HG03066 (cell line): ENCODE results near the gene KAT2A.

ENCODE experiments used
- ATAC-seq: cut with Tn5 transposase; IDR thresholded peaks from one replicate; pipeline ENCODE4 v1.9.1; 2021; ENCODE audit warnings: low read depth; ENCODE audit not compliant: unreplicated experiment

Gene KAT2A

DNA sequence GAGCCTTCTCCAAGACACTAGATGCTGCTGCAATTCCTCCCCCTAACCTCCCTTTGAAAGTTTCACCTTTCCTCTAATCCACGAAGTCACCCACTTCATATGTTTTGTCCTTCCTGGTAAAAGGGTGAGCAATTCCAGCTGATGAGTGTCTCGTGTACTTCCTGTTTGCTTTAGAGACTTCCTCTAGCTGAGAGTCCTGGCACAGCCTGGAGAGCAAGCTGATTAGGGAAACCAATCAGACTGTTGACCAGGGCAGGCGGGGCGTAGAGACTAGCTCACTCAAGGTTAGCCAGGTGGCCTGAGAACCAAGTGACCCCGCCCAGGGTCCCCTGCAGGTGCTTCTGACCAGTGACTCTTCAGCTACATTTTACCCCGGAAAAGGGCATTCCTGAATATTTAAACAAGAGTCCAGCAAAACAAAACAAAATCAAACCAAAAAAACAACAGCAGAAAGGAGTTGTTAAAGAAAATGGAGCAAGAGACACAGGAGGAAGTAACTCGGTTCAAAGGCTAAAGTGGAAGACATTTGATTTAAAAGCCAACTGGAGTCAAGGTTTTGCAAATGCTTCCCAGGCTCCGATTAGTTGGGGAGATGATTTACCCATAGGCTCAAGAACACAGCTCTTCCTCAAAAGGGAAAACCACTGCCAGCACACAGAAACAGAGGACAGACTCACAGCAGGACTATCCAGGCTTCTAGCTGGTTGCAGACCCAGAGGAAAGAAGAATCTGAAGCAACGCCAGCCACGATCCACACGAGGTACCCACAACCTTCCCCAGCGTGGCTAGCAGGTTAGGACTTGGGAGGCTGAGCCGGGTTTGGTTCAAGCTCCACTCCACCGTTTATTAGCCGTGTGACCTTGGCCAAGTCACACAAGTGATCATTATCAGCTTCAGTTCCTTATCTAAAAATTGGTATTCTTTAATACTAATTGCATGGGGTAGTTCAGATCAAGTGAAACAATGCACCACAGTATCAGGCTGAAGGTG, 14.8 kb upstream of the KAT2A start:
- ATAC-seq = no peak

GRCh38 chr17:42135151-42135550, 14.0 kb upstream of the KAT2A start:
- ATAC-seq = no peak

- peak; percentile 63 for ATAC-seq
Measured at GRCh38 chr17:42133461-42134041, 12.4 kb upstream of the KAT2A start.

GRCh38 chr17:42132941-42133340, 11.8 kb upstream of the KAT2A start:
- ATAC-seq = peak; percentile 40

GRCh38 chr17:42131981-42132432, 10.8 kb upstream of the KAT2A start:
- ATAC-seq = no peak

DNA sequence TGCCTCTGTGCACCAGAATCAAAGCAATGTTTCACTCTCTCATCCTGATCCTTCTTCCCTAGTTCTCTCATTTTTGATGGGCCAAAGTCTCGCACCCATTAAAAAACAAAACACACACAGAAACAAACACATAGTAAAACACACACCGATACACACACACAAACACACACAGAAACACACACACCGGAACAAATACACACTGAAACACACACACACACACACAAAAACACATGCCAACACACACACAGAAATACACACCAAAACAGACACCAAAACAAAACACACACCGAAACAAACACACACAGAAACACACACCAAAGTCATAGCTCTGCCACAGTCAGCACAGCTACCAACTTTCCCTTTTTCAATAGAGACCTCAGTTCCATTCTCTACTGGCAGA, 10.1 kb upstream of the KAT2A start:
- ATAC-seq = no peak

DNA sequence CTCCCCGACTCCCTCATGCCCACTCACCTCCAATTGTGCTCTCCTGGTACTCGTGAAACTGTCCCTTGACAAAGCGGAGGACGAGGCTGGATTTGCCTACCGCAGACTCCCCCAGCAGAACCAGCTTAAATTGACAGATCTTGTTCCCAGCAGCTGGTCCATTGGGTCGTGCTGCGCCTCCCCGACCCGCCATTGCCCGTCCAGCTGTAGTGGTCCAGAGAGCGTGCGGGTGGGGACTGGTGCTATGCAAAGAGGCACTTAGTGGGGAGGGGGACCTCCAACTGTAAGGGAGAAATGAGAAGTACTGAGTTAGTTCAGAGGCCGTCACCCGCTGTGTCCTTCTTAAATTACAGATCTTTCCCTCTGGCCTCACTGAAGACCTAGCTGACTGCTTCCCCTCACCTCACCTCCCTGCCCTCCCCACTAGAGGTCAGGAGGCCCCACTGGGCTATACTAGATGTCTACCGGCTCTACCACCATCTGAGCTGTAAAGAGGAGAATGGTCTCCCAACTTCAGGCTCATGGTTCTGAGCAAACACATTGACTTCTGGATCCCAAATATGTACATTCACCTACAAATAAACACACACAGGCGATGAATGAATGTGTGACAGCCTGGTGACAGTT, 9.3 kb upstream of the KAT2A start:
- no peak for ATAC-seq

DNA sequence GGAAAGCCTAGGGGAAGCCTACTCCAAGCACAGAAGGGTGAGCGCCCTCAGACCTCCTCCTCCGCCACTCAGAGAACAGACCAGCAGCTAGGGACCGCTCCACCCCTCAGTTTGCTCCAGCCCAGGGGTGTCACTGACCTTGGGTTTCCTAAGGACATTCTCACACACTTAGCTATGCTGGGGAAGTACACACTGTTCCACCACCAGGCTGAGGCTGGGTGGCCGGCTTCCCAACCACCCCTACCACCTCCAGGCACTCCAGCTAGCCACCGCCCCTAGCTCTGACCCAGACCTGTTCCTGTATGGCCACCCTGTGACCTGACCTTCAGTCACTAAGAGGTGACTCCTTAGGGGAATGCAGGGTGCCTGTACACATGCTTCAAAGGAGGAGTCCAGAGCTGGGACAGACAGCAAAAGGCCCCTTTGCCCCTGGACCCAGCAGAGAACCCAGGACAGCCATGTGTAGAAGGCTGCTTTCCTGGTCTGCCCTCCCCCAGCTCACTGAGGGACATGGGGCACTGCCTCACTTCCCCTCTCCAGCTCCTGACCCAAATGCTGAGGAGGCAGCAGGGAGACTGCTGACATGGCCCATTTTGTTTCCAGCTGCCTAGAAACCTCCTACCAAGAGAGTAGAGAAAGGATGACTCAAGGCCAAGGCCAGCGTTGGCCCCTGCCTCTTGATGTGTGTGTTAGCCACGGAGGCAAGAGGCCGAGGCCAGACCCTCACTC, 8.1 kb upstream of the KAT2A start:
- no peak for ATAC-seq

DNA sequence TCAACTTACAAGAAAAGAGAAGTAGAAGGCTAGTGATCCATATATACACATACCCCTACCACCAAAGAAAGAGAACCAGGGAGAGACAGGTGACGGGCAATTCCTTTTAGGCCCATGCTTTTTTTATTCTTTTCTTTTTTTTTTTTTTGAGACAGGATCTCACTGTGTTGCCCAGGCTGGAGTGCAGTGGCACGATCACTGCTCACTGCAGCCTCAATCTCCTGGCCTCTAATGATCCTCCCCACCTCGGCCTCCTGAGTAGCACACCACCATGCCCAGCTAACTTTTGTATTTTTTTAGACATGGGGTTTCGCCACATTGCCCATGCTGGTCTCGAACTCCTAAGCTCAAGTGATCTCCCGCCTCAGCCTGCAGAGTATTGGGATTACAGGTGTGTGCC, 6.2 kb upstream of the KAT2A start:
- no peak for ATAC-seq

DNA sequence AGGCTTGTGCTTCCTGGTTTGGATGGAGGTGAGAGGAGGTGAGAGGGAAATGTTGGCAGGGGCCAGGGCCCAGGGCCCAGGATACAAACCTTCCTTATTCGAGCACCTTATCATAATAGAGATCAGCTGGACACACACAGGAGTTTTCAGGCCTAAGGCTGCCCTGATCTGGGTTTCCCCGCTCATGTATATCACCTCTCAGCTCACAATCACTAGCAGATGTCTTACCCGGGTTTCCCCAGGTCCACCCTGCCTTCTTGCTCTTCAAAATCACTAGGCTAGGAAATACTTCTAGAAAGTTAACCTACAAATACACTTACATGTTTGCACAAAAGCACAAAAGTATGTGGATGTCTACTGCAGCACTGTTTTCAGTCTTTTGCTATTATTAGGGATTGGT, 5.7 kb upstream of the KAT2A start:
- ATAC-seq = no peak

GRCh38 chr17:42125565-42125964, 4.4 kb upstream of the KAT2A start:
- no peak for ATAC-seq

DNA sequence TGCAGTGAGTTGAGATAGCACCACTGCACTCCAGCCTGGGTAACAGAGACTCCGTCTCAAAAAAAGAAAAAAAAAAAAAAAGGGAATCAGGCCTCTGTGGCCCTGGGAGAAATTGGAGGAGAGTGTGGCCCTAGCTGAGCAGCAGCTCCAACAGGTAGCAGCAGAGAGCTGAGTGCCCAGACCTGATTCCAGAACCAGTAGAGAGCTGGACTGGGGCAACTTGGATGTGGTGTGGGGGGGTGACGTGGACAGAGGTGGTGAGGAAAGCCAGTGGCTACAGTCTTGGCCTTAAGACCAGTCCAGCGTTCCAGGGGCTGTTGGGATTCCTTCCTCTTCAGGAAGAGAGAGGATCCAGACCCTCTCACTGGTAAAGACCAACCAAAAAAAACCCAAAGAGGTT, 3.1 kb upstream of the KAT2A start:
- ATAC-seq = no peak

GRCh38 chr17:42122371-42123303, 1.5 kb upstream of the KAT2A start, which contains the start of gene HSPB9:
HSPB9 (plus strand) TSS chr17:42122804; CDS start chr17:42122851, 47 bp downstream.
- ATAC-seq = no peak

GRCh38 chr17:42120161-42120769, 902 bp downstream of the KAT2A start:
- no peak for ATAC-seq

GRCh38 chr17:42119301-42119700, 1.9 kb downstream of the KAT2A start:
- no peak for ATAC-seq

GRCh38 chr17:42118545-42118944, 2.6 kb downstream of the KAT2A start:
- ATAC-seq = no peak

- ATAC-seq = no peak
Measured at GRCh38 chr17:42118126-42118510, 3.0 kb downstream of the KAT2A start.

DNA sequence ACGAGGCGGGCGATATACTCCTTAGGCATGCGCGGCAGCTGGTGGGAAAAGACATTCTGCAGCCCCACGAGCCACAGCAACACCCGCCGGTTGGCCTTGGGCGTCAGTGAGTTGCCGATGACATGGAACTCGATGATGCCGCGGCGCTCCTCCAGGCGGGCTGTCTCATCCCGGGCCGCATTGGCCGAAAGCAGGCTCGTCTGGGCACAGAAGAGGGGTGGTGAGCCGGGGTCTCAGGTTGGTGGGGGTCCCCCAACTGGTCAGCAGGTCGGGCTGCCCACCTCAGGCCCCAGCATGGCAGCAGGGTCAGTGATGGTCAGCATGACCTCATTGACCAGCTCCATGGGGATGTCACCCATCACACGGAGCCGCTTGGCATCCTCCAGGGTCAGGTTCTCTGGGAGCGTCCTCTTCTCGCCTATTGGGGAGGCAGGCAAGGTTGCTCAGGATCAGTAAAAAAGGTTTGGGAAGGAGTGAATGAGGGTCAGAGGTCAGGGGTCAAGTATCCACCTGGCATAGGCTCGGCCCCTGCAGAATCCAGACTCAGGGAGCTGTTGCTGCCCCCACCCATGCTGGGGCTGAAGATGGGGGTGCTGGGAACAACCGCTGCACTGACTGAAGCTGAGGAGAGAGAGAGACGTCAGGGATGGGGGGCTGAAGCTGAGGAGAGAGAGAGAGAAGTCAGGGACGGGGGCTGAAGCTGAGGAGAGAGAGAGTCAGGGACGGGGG, 3.6 kb downstream of the KAT2A start:
- ATAC-seq = no peak
